Lower leg skin (tissue), 3 donors: ENCODE measurements around the gene LSM4.

Source experiments
- POLR2A ChIP-seq, 2 donors: fragments of 450-650 bp; IDR thresholded peaks; one replicate each; pipeline ENCODE4 v1.6.1; 2016 to 2017; ENCODE audit warnings: antibody characterized with exemption in 2 of 2, mild to moderate bottlenecking in 1 of 2, moderate library complexity in 1 of 2
- TF ChIP-seq, protein P1 (sequence below), 3 donors: fragments of 450-650 bp; IDR thresholded peaks; one replicate each; pipeline ENCODE4 v1.5.1; 2016; ENCODE audit warnings: antibody characterized with exemption in 3 of 3, mild to moderate bottlenecking in 3 of 3, moderate library complexity in 2 of 3

DNA sequence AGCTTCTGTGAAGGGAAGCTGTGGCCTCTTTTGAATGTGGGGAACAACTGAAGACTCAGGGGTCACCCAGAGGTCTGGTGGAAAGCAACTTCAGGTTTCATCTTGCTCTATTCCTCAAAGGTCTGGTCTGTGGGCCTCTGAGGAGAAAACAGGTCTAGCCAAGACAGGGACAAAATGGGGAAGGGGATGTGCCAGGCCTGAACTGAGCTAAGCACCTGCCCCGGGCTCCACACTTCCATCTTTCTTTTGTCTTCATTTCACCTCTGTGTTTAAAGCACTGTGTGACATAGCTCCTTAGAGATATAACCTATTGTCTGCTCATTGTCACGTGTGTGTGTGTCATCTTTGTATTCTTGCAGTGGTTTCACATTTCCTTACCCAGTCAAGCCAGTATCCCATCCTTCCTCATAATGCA lies 43.2 kb upstream of the LSM4 start:
- TF ChIP-seq, protein P1, sequence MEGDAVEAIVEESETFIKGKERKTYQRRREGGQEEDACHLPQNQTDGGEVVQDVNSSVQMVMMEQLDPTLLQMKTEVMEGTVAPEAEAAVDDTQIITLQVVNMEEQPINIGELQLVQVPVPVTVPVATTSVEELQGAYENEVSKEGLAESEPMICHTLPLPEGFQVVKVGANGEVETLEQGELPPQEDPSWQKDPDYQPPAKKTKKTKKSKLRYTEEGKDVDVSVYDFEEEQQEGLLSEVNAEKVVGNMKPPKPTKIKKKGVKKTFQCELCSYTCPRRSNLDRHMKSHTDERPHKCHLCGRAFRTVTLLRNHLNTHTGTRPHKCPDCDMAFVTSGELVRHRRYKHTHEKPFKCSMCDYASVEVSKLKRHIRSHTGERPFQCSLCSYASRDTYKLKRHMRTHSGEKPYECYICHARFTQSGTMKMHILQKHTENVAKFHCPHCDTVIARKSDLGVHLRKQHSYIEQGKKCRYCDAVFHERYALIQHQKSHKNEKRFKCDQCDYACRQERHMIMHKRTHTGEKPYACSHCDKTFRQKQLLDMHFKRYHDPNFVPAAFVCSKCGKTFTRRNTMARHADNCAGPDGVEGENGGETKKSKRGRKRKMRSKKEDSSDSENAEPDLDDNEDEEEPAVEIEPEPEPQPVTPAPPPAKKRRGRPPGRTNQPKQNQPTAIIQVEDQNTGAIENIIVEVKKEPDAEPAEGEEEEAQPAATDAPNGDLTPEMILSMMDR (IDR thresholded peaks at IDR 0.05) = no peak
- no peak for TF ChIP-seq POLR2A (IDR thresholded peaks at IDR 0.05)
